ENCODE data around the gene CHAD. TPM values are rescaled to one million over a fixed set of nuclear protein-coding genes. Genes with fewer than 3 reads are reported as not detected.

CHAD gene
- total and polyA plus RNA-seq, 2 of the 13 experiments (the other 11 are each of a cell fraction or from before 2014, with no cell fraction given), result 1.4 TPM; not detected in 1

DNA sequence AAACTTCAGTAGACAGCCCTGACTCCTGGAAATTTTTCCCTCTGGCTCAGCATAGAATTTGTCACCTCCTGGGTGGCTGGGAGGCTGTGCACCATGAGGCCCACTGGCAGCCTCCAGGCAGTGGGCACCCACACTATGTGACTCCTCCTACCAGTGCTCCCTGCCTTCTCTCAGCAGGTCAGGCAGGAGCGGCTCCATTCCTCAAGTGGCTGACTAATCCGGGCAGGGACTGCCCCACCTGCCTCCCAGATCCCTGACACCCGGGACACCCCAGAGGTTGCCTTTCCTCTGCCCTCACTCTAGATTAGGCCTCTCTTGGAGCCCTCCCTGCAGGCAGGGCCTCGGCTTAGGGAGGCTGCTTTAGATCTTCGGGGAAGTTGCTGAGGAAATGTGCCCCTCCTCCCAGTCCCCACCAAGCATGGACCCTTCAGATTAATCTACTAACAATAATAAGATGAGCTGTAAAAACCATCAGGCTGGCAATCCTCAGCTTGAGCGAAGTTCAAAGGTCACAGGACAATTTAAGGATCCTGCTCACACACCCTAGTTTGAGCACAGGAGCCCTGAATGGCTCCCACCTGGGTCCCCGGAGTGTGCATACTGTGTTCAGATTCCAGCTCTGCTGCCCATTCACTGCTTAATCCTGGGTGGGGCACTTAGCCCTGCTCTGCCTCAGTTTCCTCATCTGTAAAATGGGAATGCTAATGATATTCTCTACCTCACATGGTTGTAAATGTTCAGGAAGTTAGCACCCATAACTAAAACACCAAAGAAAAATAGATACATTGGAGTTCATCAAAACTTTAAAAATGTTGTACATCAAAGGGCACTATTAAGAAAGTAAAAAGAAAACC lies 29.6 kb upstream of the CHAD start:
- Histone ChIP-seq H3K4me1 (ENCODE audit: insufficient read depth, low read length) (peaks cover 14% of the 10 kb centered on the region), H3K27ac (ENCODE audit: extremely low read length, insufficient read depth, low read length) (no peak overlapping the region), H3K9ac (ENCODE audit: insufficient read depth, low read depth, low read length) (no peak overlapping the region), H3K9me3 (ENCODE audit: low read length) (no peaks in the 10 kb centered on the region), H3K79me2 (ENCODE audit: insufficient read depth, low read length) (no peaks in the 10 kb centered on the region), H3K27me3 (ENCODE audit: control insufficient read depth in 1 of 2, insufficient read depth in 2 of 2, low read length in 2 of 2) (no peaks in the 10 kb centered on the region; a peak in 4 of 5 replicates), H3K36me3 (replicated peaks in 1 of 2; ENCODE audit: control insufficient read depth in 1 of 2, insufficient read depth in 2 of 2, low read length in 2 of 2) (no peaks in the 10 kb centered on the region), H4K20me1 (ENCODE audit: insufficient read depth, low read length) (no peaks in the 10 kb centered on the region), H2AFZ (ENCODE audit: low read length) (no peak overlapping the region), H3K4me2 (ENCODE audit: low read depth, low read length) (no peak overlapping the region), H3K4me3 (replicated peaks in 1 of 3; ENCODE audit: insufficient read depth in 1 of 3, low read depth in 2 of 3, low read length in 3 of 3) (no peak overlapping the region)
- intact Hi-C loops (cut with micrococcal nuclease; ENCODE audit: unreplicated experiment) (no loop called here), in situ Hi-C loops (cut with HindIII; ENCODE audit: extremely low pct_ligation_motif_present, low pct_unique_long_range_greater_than_20kb) (no loop called here)
- POLR2A ChIA-PET, result no interaction called here
- no peak for DNase-seq (ENCODE audit: low spot score)
- TF ChIP-seq ZNF263 (CRISPR knock-in tag; IDR thresholded peaks at IDR 0.05) (peak; percentile 33; the same call in 1 of the 2 replicates), ZNF569 (CRISPR knock-in tag; IDR thresholded peaks at IDR 0.05; ENCODE audit: borderline replicate concordance) (no peak), ZMYM3 (CRISPR knock-in tag; IDR thresholded peaks at IDR 0.05) (0 out of 2 replicates have a peak, but pooled peaks have one; percentile 29), ZNF629 (CRISPR knock-in tag; conservative IDR thresholded peaks at IDR 0.05) (peak; percentile 91)
- ATAC-seq, result no peak; the same call in 2 of the 3 replicates
- BruUV-seq (replicated peaks), result no TSS peak
- no peak for FAIRE-seq
- CTCF ChIA-PET (ENCODE audit: low intra/inter-chr PET ratio, low total read pairs), result no interaction called here
- WGBS (ENCODE audit: low lambda C conversion rate), result 22% methylated on average over 7 of the region's 7 CpGs

DNA sequence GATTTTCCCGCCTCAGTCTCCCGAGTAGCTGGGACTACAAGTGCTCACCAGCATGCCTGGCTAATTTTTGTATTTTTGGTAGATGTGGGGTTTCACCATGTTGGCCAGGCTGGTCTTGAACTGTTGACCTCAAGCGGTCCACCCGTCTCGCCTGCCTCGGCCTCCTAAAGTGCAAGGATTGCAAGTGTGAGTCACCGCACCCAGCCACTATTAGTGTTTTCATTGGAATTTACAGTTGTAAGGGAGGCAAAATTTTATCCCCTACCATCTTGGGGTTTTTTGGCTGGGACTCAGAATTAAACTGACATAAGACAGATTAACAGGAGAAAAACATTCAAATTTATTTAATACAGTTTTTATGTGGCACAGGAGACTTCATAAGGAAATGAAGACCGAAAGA lies 27.2 kb upstream of the CHAD start:
- intact Hi-C loops (cut with micrococcal nuclease; ENCODE audit: unreplicated experiment) (no loop called here), in situ Hi-C loops (cut with HindIII; ENCODE audit: extremely low pct_ligation_motif_present, low pct_unique_long_range_greater_than_20kb) (no loop called here)
- no peak overlapping the region for H3K9ac ChIP-seq (ENCODE audit: insufficient read depth, low read depth, low read length)
- no peak for DNase-seq (ENCODE audit: low spot score)
- ChIA-PET POLR2A (interaction anchor here (0.7 kb wide), 2 partner anchors 20 to 368 kb away, joined by 3 read pairs; no protein-coding TSS in a partner anchor), CTCF (ENCODE audit: low intra/inter-chr PET ratio, low total read pairs) (no interaction called here)
- H3K79me2 ChIP-seq (ENCODE audit: insufficient read depth, low read length), result no peaks in the 10 kb centered on the region
- H2AFZ ChIP-seq (ENCODE audit: low read length), result no peak overlapping the region
- no peaks in the 10 kb centered on the region for H3K9me3 ChIP-seq (ENCODE audit: low read length)
- H3K4me1 ChIP-seq (ENCODE audit: insufficient read depth, low read length), result no peaks in the 10 kb centered on the region
- no peak for FAIRE-seq
- H4K20me1 ChIP-seq (ENCODE audit: insufficient read depth, low read length), result no peaks in the 10 kb centered on the region
- BruUV-seq (replicated peaks), result no TSS peak
- ATAC-seq, result no peak
- no peaks in the 10 kb centered on the region for H3K36me3 ChIP-seq (replicated peaks in 1 of 2; ENCODE audit: control insufficient read depth in 1 of 2, insufficient read depth in 2 of 2, low read length in 2 of 2)
- H3K27me3 ChIP-seq (ENCODE audit: control insufficient read depth in 1 of 2, insufficient read depth in 2 of 2, low read length in 2 of 2), result no peaks in the 10 kb centered on the region; a peak in 1 of 5 replicates
- H3K4me2 ChIP-seq (ENCODE audit: low read depth, low read length), result no peak overlapping the region
- H3K27ac ChIP-seq (ENCODE audit: extremely low read length, insufficient read depth, low read length), result no peak overlapping the region
- TF ChIP-seq, protein P1, sequence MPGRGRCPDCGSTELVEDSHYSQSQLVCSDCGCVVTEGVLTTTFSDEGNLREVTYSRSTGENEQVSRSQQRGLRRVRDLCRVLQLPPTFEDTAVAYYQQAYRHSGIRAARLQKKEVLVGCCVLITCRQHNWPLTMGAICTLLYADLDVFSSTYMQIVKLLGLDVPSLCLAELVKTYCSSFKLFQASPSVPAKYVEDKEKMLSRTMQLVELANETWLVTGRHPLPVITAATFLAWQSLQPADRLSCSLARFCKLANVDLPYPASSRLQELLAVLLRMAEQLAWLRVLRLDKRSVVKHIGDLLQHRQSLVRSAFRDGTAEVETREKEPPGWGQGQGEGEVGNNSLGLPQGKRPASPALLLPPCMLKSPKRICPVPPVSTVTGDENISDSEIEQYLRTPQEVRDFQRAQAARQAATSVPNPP (CRISPR knock-in tag; IDR thresholded peaks at IDR 0.05), result no peak
- no peak for TF ChIP-seq KMT2B (CRISPR knock-in tag; IDR thresholded peaks at IDR 0.05)
- TF ChIP-seq HMG20B (CRISPR knock-in tag; conservative IDR thresholded peaks at IDR 0.05), result no peak
- no peak for TF ChIP-seq ZC3H4 (CRISPR knock-in tag; IDR thresholded peaks at IDR 0.05; ENCODE audit: borderline replicate concordance)
- TF ChIP-seq JUNB (CRISPR knock-in tag; IDR thresholded peaks at IDR 0.05; ENCODE audit: borderline replicate concordance), result no peak
- TF ChIP-seq ZNF282 (IDR thresholded peaks at IDR 0.05; ENCODE audit: partially characterized antibody), result no peak
- TF ChIP-seq GLI4 (CRISPR knock-in tag; IDR thresholded peaks at IDR 0.05; ENCODE audit: borderline replicate concordance), result no peak
- H3K4me3 ChIP-seq (replicated peaks in 1 of 3; ENCODE audit: insufficient read depth in 1 of 3, low read depth in 2 of 3, low read length in 3 of 3), result no peak overlapping the region
- WGBS (ENCODE audit: low lambda C conversion rate), result 37% methylated on average over 8 of the region's 8 CpGs
